Stimulated activated naive CD8-positive, alpha-beta T cell treated with anti-CD3 and anti-CD28 coated beads, Interleukin-15, Interleukin-2, amounts not matched to agents 100 U/mL and 50 U/mL, for 24 hours (primary cell): Measurements from ENCODE around the gene EVPL.
"Not testable (repeated sequence)": the region's sequence is repeated elsewhere in the genome, so short reads cannot be mapped to it uniquely, and the experiment has no call there.

ENCODE experiments used
- ATAC-seq: fragments of 150-1000 bp; cut with Tn5 transposase; one replicate; pipeline ENCODE4 v1.10.0; 2021
- DNase-seq: peaks from one replicate; pipeline ENCODE4 v3.0.0; 2021

The EVPL gene

GRCh38 chr17:76027159-76027839, at the start of gene EVPL:
TSS of gene EVPL (minus strand) at chr17:76027306. CDS start at chr17:76027198, 108 bp downstream.
- DNase-seq (no peak), ATAC-seq (no peak)

- no peak for ATAC-seq
- DNase-seq, result no peak
These were observed 49.1 kb upstream of the EVPL start for GRCh38 chr17:76076146-76076764.

- ATAC-seq, result no peak
- no peak for DNase-seq
These were observed 48.4 kb upstream of the EVPL start for GRCh38 chr17:76075364-76076145.

GRCh38 chr17:76074390-76075363, 47.6 kb upstream of the EVPL start, which contains the start of gene GALR2:
TSS of gene GALR2 (plus strand) at chr17:76074781. CDS start at chr17:76074884, 103 bp downstream.
- DNase-seq (no peak), ATAC-seq (no peak)

GRCh38 chr17:76072148-76072858, 45.2 kb upstream of the EVPL start, which contains the start of gene SRP68:
TSS of gene SRP68 (minus strand) at chr17:76072517. CDS start at chr17:76072491, 26 bp downstream.
- ATAC-seq, result peak; percentile 88
- peak; percentile 87 for DNase-seq

- ATAC-seq (peak; percentile 74), DNase-seq (peak; percentile 48)
These were observed 44.5 kb upstream of the EVPL start for GRCh38 chr17:76071531-76072147.

GRCh38 chr17:76065775-76066174, 38.7 kb upstream of the EVPL start:
- no peak for ATAC-seq
- DNase-seq, result no peak

GRCh38 chr17:76063875-76064546, 36.9 kb upstream of the EVPL start:
- no peak for ATAC-seq
- no peak for DNase-seq

- not testable (repeated sequence) for ATAC-seq, DNase-seq
These were observed 31.2 kb upstream of the EVPL start for GRCh38 chr17:76058264-76058663.

- DNase-seq (no peak), ATAC-seq (no peak)
These were observed 29.8 kb upstream of the EVPL start for GRCh38 chr17:76056882-76057281.

- no peak for ATAC-seq
- DNase-seq, result no peak
These were observed 27.0 kb upstream of the EVPL start for GRCh38 chr17:76054112-76054476.

GRCh38 chr17:76053246-76054111, 26.4 kb upstream of the EVPL start:
- no peak for ATAC-seq
- DNase-seq, result peak; percentile 31

GRCh38 chr17:76051561-76051960, 24.5 kb upstream of the EVPL start:
- DNase-seq, result no peak
- no peak for ATAC-seq

GRCh38 chr17:76050538-76051467, 23.7 kb upstream of the EVPL start:
- DNase-seq (no peak), ATAC-seq (no peak)

- DNase-seq (no peak), ATAC-seq (no peak)
These were observed 22.9 kb upstream of the EVPL start for GRCh38 chr17:76049836-76050537.

GRCh38 chr17:76049239-76049638, 22.1 kb upstream of the EVPL start:
- DNase-seq (no peak), ATAC-seq (no peak)

- ATAC-seq (no peak), DNase-seq (no peak)
These were observed 21.6 kb upstream of the EVPL start for GRCh38 chr17:76048711-76049110.
